Stimulated activated naive B cell treated with anti-CD40 and anti-IgM and Interleukin-4, amounts not matched to agents 10 μg/mL and 1 μg/mL and 100 μg/mL, for 72 hours (primary cell): ENCODE results near the gene LTB4R.

Experiments used
- ATAC-seq, 2 donors: fragments of 150-1000 bp; cut with Tn5 transposase; replicated peaks; 2 replicates each; pipeline ENCODE4 v1.10.0; 2021; ENCODE audit warnings: moderate library complexity in 1 of 2
- DNase-seq: peaks from one replicate; pipeline ENCODE4 v3.0.0; 2021
- H3K27ac Mint-ChIP-seq: one replicate; pipeline ENCODE4 v1.8.0; 2022; ENCODE audit warnings: mild to moderate bottlenecking, mixed read lengths
- H3K27me3 Mint-ChIP-seq, 2 donors: one replicate each; pipeline ENCODE4 v1.8.0; 2022; ENCODE audit warnings: mixed read lengths in 2 of 2
- H3K36me3 Mint-ChIP-seq, 2 donors: one replicate each; pipeline ENCODE4 v1.8.0; 2022; ENCODE audit warnings: mixed read lengths in 2 of 2, mild to moderate bottlenecking in 1 of 2
- H3K4me1 Mint-ChIP-seq, 2 donors: one replicate each; pipeline ENCODE4 v1.8.0; 2022; ENCODE audit warnings: mixed read lengths in 2 of 2, mild to moderate bottlenecking in 1 of 2
- H3K4me3 Mint-ChIP-seq, 2 donors: one replicate each; pipeline ENCODE4 v1.8.0; 2022; ENCODE audit warnings: mild to moderate bottlenecking in 2 of 2, mixed read lengths in 2 of 2, moderate library complexity in 1 of 2
- H3K9me3 Mint-ChIP-seq, 2 donors: one replicate each; pipeline ENCODE4 v1.8.0; 2022; ENCODE audit warnings: mixed read lengths in 2 of 2, mild to moderate bottlenecking in 1 of 2

Gene LTB4R

GRCh38 chr14:24285351-24285750 is 26.0 kb upstream of the LTB4R start:
- no peaks in the 10 kb centered on the region for H3K9me3 Mint-ChIP-seq
- no peak overlapping the region for H3K4me3 Mint-ChIP-seq
- DNase-seq = no peak
- no peaks in the 10 kb centered on the region for H3K27me3 Mint-ChIP-seq
- ATAC-seq = no peak
- H3K4me1 Mint-ChIP-seq = peaks cover 34 to 60% of the 10 kb centered on the region in 2 donors
- H3K27ac Mint-ChIP-seq = no peak overlapping the region
- peaks cover 5 to 15% of the 10 kb centered on the region in 2 donors for H3K36me3 Mint-ChIP-seq

GRCh38 chr14:24286996-24287395 is 24.3 kb upstream of the LTB4R start:
- H3K4me1 Mint-ChIP-seq = peaks cover 25 to 51% of the 10 kb centered on the region in 2 donors

GRCh38 chr14:24289649-24290280 is 21.5 kb upstream of the LTB4R start:
- peak; percentile 57 for DNase-seq
- peak; percentile 99 to 100 for ATAC-seq
- Mint-ChIP-seq H3K36me3 (peaks cover 27 to 45% of the 10 kb centered on the region in 2 donors), H3K27me3 (no peaks in the 10 kb centered on the region), H3K27ac (no peak overlapping the region), H3K4me1 (peaks cover 22 to 43% of the 10 kb centered on the region in 2 donors), H3K4me3 (peak overlapping the region in 1 of 2 donors; percentile 53), H3K9me3 (no peaks in the 10 kb centered on the region)

More at GRCh38 chr14:24286996-24287395, 24.3 kb upstream of the LTB4R start:
- no peak overlapping the region for H3K27ac Mint-ChIP-seq
- peaks cover 16 to 31% of the 10 kb centered on the region in 2 donors for H3K36me3 Mint-ChIP-seq
- DNase-seq (no peak), ATAC-seq (no peak)
- H3K27me3 Mint-ChIP-seq = no peaks in the 10 kb centered on the region
- no peaks in the 10 kb centered on the region for H3K9me3 Mint-ChIP-seq
- H3K4me3 Mint-ChIP-seq = no peak overlapping the region

DNA sequence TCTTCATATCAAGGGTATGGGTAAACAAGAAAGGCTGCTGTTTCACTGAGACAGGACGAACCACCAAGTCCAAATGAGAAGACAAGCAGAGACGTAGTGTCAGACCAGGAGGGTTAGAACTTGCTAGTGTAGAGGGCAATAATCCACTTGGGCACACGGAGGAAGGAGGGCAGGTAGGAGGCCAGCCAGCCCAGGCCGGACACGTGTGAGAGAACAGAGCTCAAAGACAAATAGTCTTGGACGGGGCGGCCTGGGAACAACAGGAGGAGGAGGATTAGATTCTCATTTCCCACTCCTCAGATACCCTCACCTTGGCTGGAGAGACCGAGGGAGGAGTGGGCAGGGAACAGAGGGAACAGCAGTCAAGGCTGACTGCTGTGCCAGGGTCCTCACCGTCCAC is 20.6 kb upstream of the LTB4R start:
- Mint-ChIP-seq H3K4me1 (peaks cover 22 to 40% of the 10 kb centered on the region in 2 donors), H3K27ac (peak overlapping the region; percentile 53), H3K4me3 (no peak overlapping the region), H3K9me3 (no peaks in the 10 kb centered on the region), H3K36me3 (peaks cover 29 to 53% of the 10 kb centered on the region in 2 donors), H3K27me3 (no peaks in the 10 kb centered on the region)
- ATAC-seq = no peak
- DNase-seq = no peak

DNA sequence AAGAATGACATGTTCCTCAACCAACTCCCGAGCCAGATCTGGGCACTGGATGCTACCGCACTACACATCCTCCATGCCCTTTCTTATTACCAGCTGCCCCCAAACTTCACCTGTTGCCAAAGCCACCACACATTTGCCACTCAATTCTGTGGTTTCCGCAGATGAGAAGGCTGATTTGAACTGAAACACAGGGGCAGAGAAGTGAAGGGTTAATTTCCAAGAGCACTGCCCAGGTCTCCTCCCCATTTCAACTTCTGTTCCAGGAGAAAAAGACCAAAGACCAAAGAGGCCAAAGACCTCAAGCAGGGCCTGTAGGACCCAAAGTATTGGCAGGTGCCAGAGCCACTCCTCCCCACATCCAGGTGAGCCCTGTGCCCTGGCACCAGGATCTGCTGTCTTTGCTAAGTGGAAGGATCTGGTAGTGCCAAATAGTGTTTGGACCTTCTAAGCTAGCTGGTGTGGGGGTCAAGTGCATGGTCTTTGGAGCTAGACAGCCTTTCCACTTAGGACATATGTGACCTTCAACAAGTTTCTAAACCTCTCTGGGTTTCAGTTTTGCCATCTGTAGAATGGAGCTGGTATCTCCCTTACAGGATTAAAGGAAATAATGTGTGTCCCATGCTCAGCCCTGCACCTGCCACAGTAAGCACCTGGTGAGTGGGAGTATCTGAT is 19.7 kb upstream of the LTB4R start:
- Mint-ChIP-seq H3K4me1 (peaks cover 30 to 49% of the 10 kb centered on the region in 2 donors), H3K27ac (no peak overlapping the region), H3K9me3 (no peaks in the 10 kb centered on the region), H3K27me3 (no peaks in the 10 kb centered on the region), H3K36me3 (peaks cover 33 to 61% of the 10 kb centered on the region in 2 donors), H3K4me3 (no peak overlapping the region)
- no peak for ATAC-seq
- DNase-seq = no peak

GRCh38 chr14:24292118-24292807 is 19.0 kb upstream of the LTB4R start:
- no peaks in the 10 kb centered on the region for H3K9me3 Mint-ChIP-seq
- no peak overlapping the region for H3K27ac Mint-ChIP-seq
- peaks cover 35 to 55% of the 10 kb centered on the region in 2 donors for H3K4me1 Mint-ChIP-seq
- ATAC-seq (no peak), DNase-seq (no peak)
- H3K4me3 Mint-ChIP-seq = no peak overlapping the region
- H3K36me3 Mint-ChIP-seq = peaks cover 35 to 63% of the 10 kb centered on the region in 2 donors
- H3K27me3 Mint-ChIP-seq = no peaks in the 10 kb centered on the region

DNA sequence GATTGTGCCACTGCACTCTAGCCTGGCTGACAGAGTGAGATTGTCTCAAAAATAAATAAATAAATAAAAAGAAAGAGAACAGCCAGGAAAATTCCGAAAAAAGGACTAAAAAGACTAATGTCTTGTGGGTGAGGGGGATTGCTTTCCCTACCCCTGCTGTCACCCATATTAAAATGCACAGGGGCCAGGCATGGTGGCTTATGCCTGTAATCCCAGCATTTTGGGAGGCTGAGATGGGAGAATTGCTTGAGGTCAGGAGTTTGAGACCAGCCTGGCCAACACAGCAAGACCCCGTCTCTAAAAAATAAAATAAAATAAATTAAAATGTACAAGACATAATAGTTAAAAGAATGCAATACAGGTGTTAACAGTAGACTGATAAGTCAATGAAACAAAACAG is 17.8 kb upstream of the LTB4R start:
- Mint-ChIP-seq H3K9me3 (no peaks in the 10 kb centered on the region), H3K4me1 (peaks cover 33 to 51% of the 10 kb centered on the region in 2 donors), H3K36me3 (peaks cover 35 to 54% of the 10 kb centered on the region in 2 donors), H3K27ac (no peak overlapping the region), H3K4me3 (no peak overlapping the region), H3K27me3 (no peaks in the 10 kb centered on the region)
- ATAC-seq (no peak), DNase-seq (no peak)

DNA sequence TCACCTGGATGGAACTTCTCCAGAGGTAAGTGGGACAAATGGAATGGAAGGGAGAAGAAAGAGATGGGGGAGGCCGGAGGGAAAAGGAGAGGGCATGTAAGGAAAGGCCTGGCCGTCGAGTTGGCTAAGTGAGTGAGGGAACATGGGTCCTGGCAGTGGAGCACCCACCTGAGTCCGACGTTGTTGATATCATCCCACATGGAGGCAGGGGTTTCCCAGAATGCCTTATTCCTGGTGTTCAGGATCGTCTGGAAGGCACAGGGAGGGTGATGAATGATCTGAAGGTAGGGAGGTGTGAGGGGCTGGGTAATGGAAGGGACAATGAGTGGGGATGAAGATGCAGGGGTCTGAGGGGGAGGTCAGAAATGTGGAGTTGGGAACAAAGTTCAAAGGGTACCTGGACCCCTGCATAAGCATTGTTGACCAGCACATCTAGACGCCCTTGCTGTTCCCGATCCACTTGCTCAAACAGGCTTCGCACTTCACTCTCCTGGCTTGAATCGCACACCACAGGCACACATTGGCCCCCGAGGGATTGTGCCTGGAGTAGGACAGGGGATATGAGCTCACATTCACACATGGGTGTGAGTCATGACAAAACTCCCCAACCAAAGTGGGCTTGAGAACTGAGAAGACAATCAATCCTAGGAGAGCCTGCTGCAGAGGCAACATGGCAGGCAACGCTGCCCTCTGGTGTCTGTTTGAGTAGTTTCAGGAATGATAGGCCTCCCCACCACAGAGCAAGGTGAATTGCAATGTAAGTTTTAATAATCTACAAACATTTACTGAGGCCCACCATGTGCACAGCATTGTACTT is 14.8 kb upstream of the LTB4R start:
- ATAC-seq (peak; percentile 76 to 80), DNase-seq (peak; percentile 73)
- Mint-ChIP-seq H3K27ac (peak overlapping the region; percentile 94), H3K27me3 (no peaks in the 10 kb centered on the region), H3K36me3 (peaks cover 24 to 45% of the 10 kb centered on the region in 2 donors), H3K9me3 (no peaks in the 10 kb centered on the region), H3K4me3 (peak overlapping the region; percentile 15 to 37), H3K4me1 (peaks cover 34 to 50% of the 10 kb centered on the region in 2 donors)

DNA sequence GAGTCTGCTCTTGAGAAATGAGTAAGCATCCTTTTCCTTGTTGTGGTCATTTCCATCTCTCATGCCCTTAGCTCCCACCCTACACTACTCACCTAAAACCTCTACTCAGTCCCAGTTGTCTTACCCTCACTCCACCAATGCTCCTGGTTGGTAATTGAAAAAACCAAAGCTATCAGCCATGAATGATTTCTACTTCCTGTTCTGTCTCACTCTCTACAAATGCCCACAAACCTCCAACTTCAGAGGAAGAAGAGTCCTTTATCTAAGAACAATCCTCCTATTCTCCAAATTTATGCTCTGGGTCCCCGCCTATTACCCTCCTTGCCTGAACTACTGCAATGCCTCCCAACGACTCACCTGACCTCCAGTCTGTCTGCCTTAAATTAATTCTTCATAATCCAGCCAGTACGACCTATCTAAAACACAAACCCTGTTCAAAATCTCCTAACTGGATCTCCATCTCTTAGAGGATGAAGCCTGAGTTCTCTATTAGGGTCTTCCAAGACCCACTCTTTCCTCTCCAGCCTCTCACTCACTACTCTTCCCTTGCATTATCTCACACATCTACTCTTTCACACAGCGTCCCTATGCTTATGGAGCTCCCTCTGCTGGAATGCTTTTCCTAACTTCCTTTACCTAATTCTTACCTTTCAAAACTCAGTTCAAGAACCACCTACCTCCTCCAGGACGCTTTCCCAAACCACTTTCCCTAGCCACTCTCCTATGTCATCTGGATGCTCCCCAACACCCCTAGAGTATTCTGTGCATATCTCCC is 13.9 kb upstream of the LTB4R start:
- no peak overlapping the region for H3K4me3 Mint-ChIP-seq
- no peaks in the 10 kb centered on the region for H3K9me3 Mint-ChIP-seq
- peaks cover 24 to 45% of the 10 kb centered on the region in 2 donors for H3K36me3 Mint-ChIP-seq
- DNase-seq (no peak), ATAC-seq (peak; percentile 12 to 22)
- peaks cover 31 to 43% of the 10 kb centered on the region in 2 donors for H3K4me1 Mint-ChIP-seq
- no peaks in the 10 kb centered on the region for H3K27me3 Mint-ChIP-seq
- peak overlapping the region; percentile 56 for H3K27ac Mint-ChIP-seq

DNA sequence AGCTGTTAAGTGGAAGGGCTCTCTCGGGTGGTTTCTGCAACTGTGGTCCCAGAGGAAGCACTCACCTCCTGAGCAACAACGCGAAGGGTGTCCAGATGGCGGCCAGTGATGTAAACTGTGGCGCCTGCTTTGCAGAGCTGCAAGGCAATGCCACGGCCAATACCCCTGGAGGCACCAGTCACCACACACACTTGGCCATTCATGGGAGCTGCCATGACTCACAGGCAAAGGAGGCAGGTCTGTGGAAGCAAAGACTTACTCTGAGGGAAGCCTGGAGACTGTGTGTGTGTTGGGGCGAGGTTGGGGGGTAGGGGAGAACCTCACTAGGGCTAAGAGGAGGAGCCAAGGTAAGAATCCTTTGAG is 12.4 kb upstream of the LTB4R start:
- H3K9me3 Mint-ChIP-seq = no peaks in the 10 kb centered on the region
- peak overlapping the region; percentile 96 for H3K27ac Mint-ChIP-seq
- H3K4me3 Mint-ChIP-seq = peak overlapping the region; percentile 94 to 95
- no peaks in the 10 kb centered on the region for H3K27me3 Mint-ChIP-seq
- ATAC-seq (peak in 1 of 2 donors; percentile 1), DNase-seq (no peak)
- peaks cover 31 to 52% of the 10 kb centered on the region in 2 donors for H3K36me3 Mint-ChIP-seq
- peaks cover 31 to 43% of the 10 kb centered on the region in 2 donors for H3K4me1 Mint-ChIP-seq

- ATAC-seq = peak; percentile 78 to 88
- peaks cover 32 to 54% of the 10 kb centered on the region in 2 donors for H3K36me3 Mint-ChIP-seq
These were observed 11.8 kb upstream of the LTB4R start, which contains the start of the genes DHRS1 and NOP9 for GRCh38 chr14:24299255-24300191. Gene DHRS1, minus strand, starts transcription at chr14:24299780. Its CDS starts 674 bp downstream, at chr14:24299106. Gene NOP9, plus strand, starts transcription at chr14:24299850. Its CDS starts 105 bp downstream, at chr14:24299955.

DNA sequence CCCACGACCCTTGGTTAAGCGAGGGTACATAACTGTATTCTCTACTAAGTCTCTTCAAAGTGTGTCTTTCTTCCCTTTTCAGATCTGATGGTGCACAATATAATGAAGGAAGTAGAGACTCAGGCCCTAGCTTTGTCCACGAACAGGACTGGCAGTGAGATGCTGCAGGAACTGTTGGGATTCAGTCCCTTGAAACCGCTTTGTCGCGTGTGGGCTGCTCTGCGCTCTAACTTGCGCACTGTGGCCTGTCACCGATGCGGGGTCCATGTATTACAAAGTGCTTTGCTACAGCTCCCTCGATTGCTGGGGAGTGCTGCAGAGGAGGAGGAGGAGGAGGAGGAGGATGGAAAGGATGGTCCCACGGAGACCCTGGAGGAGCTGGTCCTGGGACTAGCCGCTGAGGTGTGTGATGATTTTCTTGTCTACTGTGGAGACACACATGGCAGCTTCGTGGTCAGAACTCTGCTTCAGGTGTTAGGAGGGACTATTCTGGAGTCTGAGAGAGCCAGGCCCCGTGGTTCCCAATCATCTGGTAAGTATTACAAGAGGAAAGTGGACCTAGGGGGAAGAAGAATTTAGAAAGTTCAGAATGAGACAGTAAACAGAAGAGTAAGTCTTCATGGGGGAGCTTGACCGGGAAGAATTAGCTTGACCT is 10.8 kb upstream of the LTB4R start:
- H3K36me3 Mint-ChIP-seq = peaks cover 35 to 57% of the 10 kb centered on the region in 2 donors
- H3K4me3 Mint-ChIP-seq = peak overlapping the region; percentile 94 to 95
- DNase-seq (no peak), ATAC-seq (no peak)
- H3K27ac Mint-ChIP-seq = peak overlapping the region; percentile 96
- H3K4me1 Mint-ChIP-seq = peaks cover 31 to 43% of the 10 kb centered on the region in 2 donors
- H3K9me3 Mint-ChIP-seq = no peaks in the 10 kb centered on the region
- H3K27me3 Mint-ChIP-seq = no peaks in the 10 kb centered on the region

More at GRCh38 chr14:24299255-24300191, 11.8 kb upstream of the LTB4R start, which contains the start of the genes DHRS1 and NOP9:
- Mint-ChIP-seq H3K27ac (peak within 1 kb of the TSS; percentile 96), H3K4me3 (peak within 1 kb of the TSS; percentile 94 to 95), H3K27me3 (no peaks in the 10 kb centered on the region), H3K4me1 (peaks cover 31 to 43% of the 10 kb centered on the region in 2 donors), H3K9me3 (no peaks in the 10 kb centered on the region)
- peak; percentile 87 for DNase-seq
